Hepatocyte (in vitro differentiated cells): ENCODE measurements around the gene KCNMB1. TPM values are rescaled to one million over a fixed set of nuclear protein-coding genes. Genes with fewer than 3 reads are reported as not detected.

ENCODE experiments used
- DNase-seq: peaks from one replicate; pipeline ENCODE4 v3.0.0-alpha.2; 2016; ENCODE audit warnings: low spot score
- H2AFZ ChIP-seq: fragments of 200-600 bp; sonication (generic); 2 replicates; pipeline ENCODE4 v1.6.0; 2016; ENCODE audit warnings: antibody characterized with exemption, mild to moderate bottlenecking
- H3K27ac ChIP-seq: fragments of 200-600 bp; sonication (generic); 2 replicates; pipeline ENCODE4 v1.5.1; 2016; ENCODE audit warnings: mild to moderate bottlenecking
- H3K27me3 ChIP-seq: fragments of 200-600 bp; sonication (generic); 2 replicates; pipeline ENCODE4 v1.6.1; 2016
- H3K36me3 ChIP-seq: fragments of 200-600 bp; sonication (generic); replicated peaks from 2 replicates; pipeline ENCODE4 v1.5.1; 2016; ENCODE audit warnings: low read depth; ENCODE audit not compliant: insufficient read depth
- H3K4me1 ChIP-seq: fragments of 200-600 bp; sonication (generic); 2 replicates; pipeline ENCODE4 v1.5.1; 2016; ENCODE audit warnings: mild to moderate bottlenecking, moderate library complexity; ENCODE audit not compliant: insufficient read depth
- H3K4me2 ChIP-seq: fragments of 200-600 bp; sonication (generic); 2 replicates; pipeline ENCODE4 v1.6.0; 2016
- H3K4me3 ChIP-seq: fragments of 200-600 bp; sonication (generic); 2 replicates; pipeline ENCODE4 v1.5.1; 2016; ENCODE audit warnings: mild to moderate bottlenecking
- H3K79me2 ChIP-seq: fragments of 200-600 bp; sonication (generic); 2 replicates; pipeline ENCODE4 v1.6.0; 2017; ENCODE audit warnings: mild to moderate bottlenecking
- H3K9me2 ChIP-seq: fragments of 200-600 bp; sonication (generic); replicated peaks from 2 replicates; pipeline ENCODE4 v1.6.0; 2017; ENCODE audit warnings: mild to moderate bottlenecking; ENCODE audit not compliant: insufficient read depth
- H3K9me3 ChIP-seq: fragments of 200-600 bp; sonication (generic); 2 replicates; pipeline ENCODE4 v1.5.1; 2016; ENCODE audit warnings: low read depth, mild to moderate bottlenecking
- H4K20me1 ChIP-seq: fragments of 200-600 bp; sonication (generic); 2 replicates; pipeline ENCODE4 v1.6.0; 2016; ENCODE audit warnings: mild to moderate bottlenecking; ENCODE audit not compliant: insufficient read depth, poor library complexity, severe bottlenecking
- CTCF ChIP-seq: fragments of 200-600 bp; sonication (generic); IDR thresholded peaks from 2 replicates; pipeline ENCODE4 v1.5.1; 2016; ENCODE audit warnings: antibody characterized with exemption, mild to moderate bottlenecking; ENCODE audit not compliant: poor library complexity
- EZH2 ChIP-seq: fragments of 200-600 bp; sonication (generic); IDR thresholded peaks from 2 replicates; pipeline ENCODE4 v1.6.1; 2016; ENCODE audit warnings: antibody characterized with exemption, mild to moderate bottlenecking, borderline replicate concordance
- EZH2phosphoT487 ChIP-seq: fragments of 200-600 bp; sonication (generic); IDR thresholded peaks from one replicate; pipeline ENCODE4 v1.6.1; 2018; ENCODE audit warnings: antibody characterized with exemption, mild to moderate bottlenecking, low read depth, moderate library complexity; ENCODE audit not compliant: unreplicated experiment, severe bottlenecking
- WGBS: methylation state at CpG from one replicate; pipeline ENCODE4 v1.1.6; 2016; ENCODE audit warnings: low lambda C conversion rate; ENCODE audit errors: missing lambda C conversion rate; 5-methylcytosine and 5-hydroxymethylcytosine counted together
- polyA plus RNA-seq: library from polyadenylated mRNA; unstranded; fragments of >200 nt; fragmentation: Nextera tagmentation; extraction: Ambion mirVana; gene quantifications from 2 replicates; pipeline ENCODE4 v1.2.1, GENCODE V29; 2016
- total RNA-seq: library from RNA; depleted of rRNA; stranded (reverse); fragments of >200 nt; gene quantifications from 2 replicates; pipeline ENCODE4 v1.2.3, GENCODE V29; 2014

KCNMB1 gene
- total and polyA plus RNA-seq, 2 experiments from 2014 or later = 0.07 to 0.19 TPM

- H3K4me1 ChIP-seq = no peaks in the 10 kb centered on the region
- H3K27me3 ChIP-seq = no peaks in the 10 kb centered on the region
- no peak for TF ChIP-seq EZH2phosphoT487
- no peak for TF ChIP-seq CTCF
- no peak for TF ChIP-seq EZH2
- no peaks in the 10 kb centered on the region for H3K36me3 ChIP-seq
- WGBS = 97% methylated on average over 6 of the region's 6 CpGs
- no peaks in the 10 kb centered on the region for H3K79me2 ChIP-seq
- H3K4me3 ChIP-seq = no peak overlapping the region
- H2AFZ ChIP-seq = no peak overlapping the region
- no peaks in the 10 kb centered on the region for H3K9me2 ChIP-seq
- no peak for DNase-seq
- no peaks in the 10 kb centered on the region for H4K20me1 ChIP-seq
- no peak overlapping the region for H3K4me2 ChIP-seq
- H3K27ac ChIP-seq = no peak overlapping the region
- H3K9me3 ChIP-seq = no peaks in the 10 kb centered on the region
These were observed 53.1 kb downstream of the KCNMB1 start for GRCh38 chr5:170336065-170336464.

- no peak for TF ChIP-seq EZH2
- no peak for TF ChIP-seq EZH2phosphoT487
- TF ChIP-seq CTCF = no peak
- Histone ChIP-seq H3K4me1 (no peaks in the 10 kb centered on the region), H3K27ac (no peak overlapping the region), H4K20me1 (no peaks in the 10 kb centered on the region), H3K4me3 (no peak overlapping the region), H2AFZ (no peak overlapping the region), H3K27me3 (no peaks in the 10 kb centered on the region), H3K4me2 (no peak overlapping the region), H3K9me3 (no peaks in the 10 kb centered on the region), H3K9me2 (no peaks in the 10 kb centered on the region), H3K79me2 (no peaks in the 10 kb centered on the region), H3K36me3 (no peaks in the 10 kb centered on the region)
- DNase-seq = no peak
- WGBS = 60% methylated on average over 5 of the region's 5 CpGs
These were observed 54.5 kb downstream of the KCNMB1 start for GRCh38 chr5:170334626-170335025.

GRCh38 chr5:170333161-170333910 lies 55.8 kb downstream of the KCNMB1 start:
- H2AFZ ChIP-seq = no peak overlapping the region
- DNase-seq = no peak
- TF ChIP-seq EZH2 (no peak), CTCF (no peak), EZH2phosphoT487 (no peak)
- H3K4me3 ChIP-seq = no peak overlapping the region
- H4K20me1 ChIP-seq = no peaks in the 10 kb centered on the region
- 54% methylated on average over 11 of the region's 11 CpGs for WGBS
- no peaks in the 10 kb centered on the region for H3K27me3 ChIP-seq
- H3K9me3 ChIP-seq = no peaks in the 10 kb centered on the region
- no peaks in the 10 kb centered on the region for H3K4me1 ChIP-seq
- no peaks in the 10 kb centered on the region for H3K9me2 ChIP-seq
- H3K36me3 ChIP-seq = no peaks in the 10 kb centered on the region
- no peak overlapping the region for H3K4me2 ChIP-seq
- H3K79me2 ChIP-seq = no peaks in the 10 kb centered on the region
- H3K27ac ChIP-seq = no peak overlapping the region
